ENCODE measurements around the gene SLC16A7.

- no peak for TF ChIP-seq CTCF (IDR thresholded peaks at IDR 0.05; ENCODE audit: low read depth, low read length)
- no peak for TF ChIP-seq POLR2A (IDR thresholded peaks at IDR 0.05; ENCODE audit: extremely low read depth, insufficient read length)
- TF ChIP-seq MYC (IDR thresholded peaks at IDR 0.05; ENCODE audit: low read depth, low read length), result no peak
- no peak for TF ChIP-seq MAX (IDR thresholded peaks at IDR 0.05; ENCODE audit: low read depth, low read length)
These were observed 21.4 kb upstream of the SLC16A7 start for GRCh38 chr12:59574406-59574805.
